ENCODE measurements around the gene MUL1. TPM values are rescaled to one million over a fixed set of nuclear protein-coding genes. Genes with fewer than 3 reads are reported as not detected.

Gene MUL1
- total RNA-seq, 1 donor from 2014 or later = 32.4 TPM

DNA sequence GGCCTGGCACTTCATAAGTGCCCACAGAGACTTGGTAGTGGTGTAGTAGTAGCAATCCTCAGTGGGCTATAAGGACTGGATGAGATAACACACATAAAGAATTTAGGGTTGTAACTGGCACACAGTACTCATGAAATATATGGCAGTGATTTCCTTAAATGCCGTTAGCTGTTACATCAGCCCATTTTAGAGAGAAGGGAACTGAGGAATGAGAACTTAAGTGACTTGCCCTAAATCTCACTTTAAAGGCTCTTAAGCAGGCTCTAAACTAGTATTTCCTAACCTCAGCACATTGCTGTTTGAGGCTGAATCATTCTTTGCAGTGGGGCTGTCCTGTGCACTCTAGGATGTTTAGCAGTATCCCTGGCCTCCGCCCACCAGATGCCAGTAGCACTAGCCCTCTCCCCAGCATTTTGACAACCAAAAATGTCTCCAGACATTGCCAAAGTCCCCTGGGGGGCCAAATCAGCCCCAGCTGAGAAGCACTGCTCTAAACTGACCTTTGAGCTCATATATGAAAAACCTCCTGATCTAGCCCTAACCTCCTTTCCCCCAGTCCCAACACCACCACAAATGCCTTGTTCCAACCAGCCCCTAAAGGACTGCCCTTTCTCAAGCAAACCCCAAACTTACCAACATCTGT is 33.5 kb downstream of the MUL1 start:
- DNase-seq = no peak
- Mint-ChIP-seq H3K27me3 (ENCODE audit: unreplicated experiment) (peaks cover 1% of the 10 kb centered on the region), H3K9me3 (ENCODE audit: unreplicated experiment) (peaks cover 5% of the 10 kb centered on the region), H3K36me3 (ENCODE audit: unreplicated experiment) (no peaks in the 10 kb centered on the region), H3K27ac (ENCODE audit: unreplicated experiment) (no peak overlapping the region), H3K4me3 (ENCODE audit: unreplicated experiment) (no peak overlapping the region), H3K4me1 (ENCODE audit: low read depth, unreplicated experiment) (peaks cover 27% of the 10 kb centered on the region)
- no peak for TF ChIP-seq CTCF (IDR thresholded peaks at IDR 0.05; ENCODE audit: partially characterized antibody, unreplicated experiment)

DNA sequence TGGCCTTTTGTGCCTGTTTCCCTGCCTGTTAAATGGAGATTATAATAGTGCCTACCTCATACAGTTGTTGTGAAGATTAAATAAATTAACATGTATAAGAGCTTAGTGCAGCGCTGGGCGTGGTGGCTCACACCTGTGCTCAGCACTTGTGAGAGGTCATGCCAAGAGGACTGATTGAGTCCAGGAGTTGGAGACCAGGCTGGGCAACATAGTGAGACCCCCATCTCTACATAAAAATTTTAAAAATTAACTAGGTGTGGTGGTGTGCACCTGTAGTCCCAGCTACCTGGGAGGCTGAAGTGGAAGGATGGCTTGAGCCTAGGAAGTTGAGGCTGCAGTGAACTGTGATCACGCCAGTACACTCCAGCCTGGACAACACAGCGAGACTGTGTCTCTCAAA is 34.1 kb downstream of the MUL1 start:
- H3K9me3 Mint-ChIP-seq (ENCODE audit: unreplicated experiment) = peaks cover 5% of the 10 kb centered on the region
- DNase-seq = no peak
- peaks cover 27% of the 10 kb centered on the region for H3K4me1 Mint-ChIP-seq (ENCODE audit: low read depth, unreplicated experiment)
- no peak overlapping the region for H3K4me3 Mint-ChIP-seq (ENCODE audit: unreplicated experiment)
- peaks cover 1% of the 10 kb centered on the region for H3K27me3 Mint-ChIP-seq (ENCODE audit: unreplicated experiment)
- no peak overlapping the region for H3K27ac Mint-ChIP-seq (ENCODE audit: unreplicated experiment)
- no peaks in the 10 kb centered on the region for H3K36me3 Mint-ChIP-seq (ENCODE audit: unreplicated experiment)
- no peak for TF ChIP-seq CTCF (IDR thresholded peaks at IDR 0.05; ENCODE audit: partially characterized antibody, unreplicated experiment)

DNA sequence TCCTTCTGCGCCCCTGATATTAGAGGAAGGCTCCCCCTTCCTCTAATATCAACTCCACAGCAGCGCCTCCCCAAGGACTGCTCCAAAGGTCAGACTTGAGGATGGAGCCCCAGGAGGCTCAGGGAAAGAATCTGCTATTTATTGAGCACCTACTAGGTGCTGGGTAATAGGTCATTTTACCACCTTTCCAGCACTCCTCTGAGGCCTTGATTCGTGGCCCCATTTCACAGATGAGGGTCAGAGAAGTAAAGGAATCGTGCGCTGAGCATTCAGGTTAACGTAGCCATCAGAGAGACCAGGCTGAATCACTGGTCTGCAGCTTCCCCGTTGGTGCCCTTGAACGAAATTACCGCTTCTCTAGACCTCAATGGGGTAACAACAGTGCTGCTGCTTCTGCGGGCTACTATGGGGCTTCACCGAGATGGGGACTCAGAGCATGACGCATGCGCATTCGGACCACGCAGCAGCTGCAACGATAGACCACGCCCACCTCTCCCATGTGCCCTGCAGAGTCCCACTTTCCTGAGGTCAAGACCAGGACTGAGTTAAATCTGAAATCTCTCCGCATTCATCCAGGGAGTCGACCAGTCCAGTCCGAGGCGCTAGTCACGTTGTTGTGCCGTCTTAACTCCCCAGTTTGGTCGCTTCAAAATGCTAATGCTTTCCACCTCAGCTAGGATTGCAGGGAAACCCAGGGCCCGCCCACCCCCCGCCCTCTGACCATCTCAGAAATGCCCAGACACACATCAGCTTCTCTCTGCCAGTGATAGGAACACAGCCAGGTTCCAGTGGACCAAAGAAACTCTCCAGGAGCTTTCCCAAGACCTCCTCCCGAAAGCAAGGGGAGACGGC is 34.9 kb downstream of the MUL1 start:
- Mint-ChIP-seq H3K9me3 (ENCODE audit: unreplicated experiment) (peaks cover 5% of the 10 kb centered on the region), H3K4me1 (ENCODE audit: low read depth, unreplicated experiment) (peaks cover 24% of the 10 kb centered on the region), H3K36me3 (ENCODE audit: unreplicated experiment) (no peaks in the 10 kb centered on the region), H3K27ac (ENCODE audit: unreplicated experiment) (no peak overlapping the region), H3K27me3 (ENCODE audit: unreplicated experiment) (peaks cover 1% of the 10 kb centered on the region), H3K4me3 (ENCODE audit: unreplicated experiment) (peak overlapping the region; percentile 11)
- TF ChIP-seq CTCF (IDR thresholded peaks at IDR 0.05; ENCODE audit: partially characterized antibody, unreplicated experiment) = no peak
- DNase-seq = peak; percentile 82

GRCh38 chr1:20472121-20472520 is 35.8 kb downstream of the MUL1 start:
- Mint-ChIP-seq H3K27ac (ENCODE audit: unreplicated experiment) (no peak overlapping the region), H3K9me3 (ENCODE audit: unreplicated experiment) (peaks cover 5% of the 10 kb centered on the region), H3K27me3 (ENCODE audit: unreplicated experiment) (peaks cover 1% of the 10 kb centered on the region), H3K36me3 (ENCODE audit: unreplicated experiment) (no peaks in the 10 kb centered on the region), H3K4me3 (ENCODE audit: unreplicated experiment) (no peak overlapping the region), H3K4me1 (ENCODE audit: low read depth, unreplicated experiment) (peaks cover 16% of the 10 kb centered on the region)
- no peak for DNase-seq
- TF ChIP-seq CTCF (IDR thresholded peaks at IDR 0.05; ENCODE audit: partially characterized antibody, unreplicated experiment) = no peak

GRCh38 chr1:20470194-20470593 is 37.8 kb downstream of the MUL1 start:
- Mint-ChIP-seq H3K4me3 (ENCODE audit: unreplicated experiment) (no peak overlapping the region), H3K27me3 (ENCODE audit: unreplicated experiment) (peaks cover 5% of the 10 kb centered on the region), H3K9me3 (ENCODE audit: unreplicated experiment) (peaks cover 5% of the 10 kb centered on the region), H3K27ac (ENCODE audit: unreplicated experiment) (no peak overlapping the region), H3K36me3 (ENCODE audit: unreplicated experiment) (no peaks in the 10 kb centered on the region), H3K4me1 (ENCODE audit: low read depth, unreplicated experiment) (peaks cover 13% of the 10 kb centered on the region)
- no peak for DNase-seq
- no peak for TF ChIP-seq CTCF (IDR thresholded peaks at IDR 0.05; ENCODE audit: partially characterized antibody, unreplicated experiment)

Data from glutamatergic neuron (in vitro differentiated cells).